Mesenchymal stem cell (in vitro differentiated cells and primary cell): ENCODE data around the gene NR2F6.
A peak's percentile ranks its signal among the peaks of the same experiment; 100 is the strongest.

ENCODE experiments used
- DNase-seq: peaks from one replicate; pipeline ENCODE4 v3.0.0-alpha.2; 2013
- H2AFZ ChIP-seq: one replicate; pipeline ENCODE4 v1.6.1; 2013; ENCODE audit warnings: low read depth, mild to moderate bottlenecking, control low read depth, inconsistent platforms, low read length, moderate library complexity
- H2AK5ac ChIP-seq: 2 replicates; pipeline ENCODE4 v1.6.1; 2013; ENCODE audit warnings: low read length, moderate library complexity, mild to moderate bottlenecking, inconsistent platforms; ENCODE audit not compliant: severe bottlenecking
- H2BK120ac ChIP-seq: one replicate; pipeline ENCODE4 v1.6.1; 2013; ENCODE audit warnings: low read depth, mild to moderate bottlenecking, inconsistent platforms, low read length, moderate library complexity
- H2BK12ac ChIP-seq, 2 experiments: one replicate each; pipeline ENCODE4 v1.6.1; 2013; ENCODE audit warnings: inconsistent platforms in 2 of 2, low read length in 2 of 2, mild to moderate bottlenecking in 2 of 2, moderate library complexity in 2 of 2, control low read depth in 1 of 2
- H2BK15ac ChIP-seq: one replicate; pipeline ENCODE4 v1.6.1; 2013; ENCODE audit warnings: mild to moderate bottlenecking, low read depth, inconsistent platforms; ENCODE audit not compliant: poor library complexity, severe bottlenecking
- H2BK5ac ChIP-seq: 2 replicates; pipeline ENCODE4 v1.6.1; 2013; ENCODE audit warnings: low read depth, mild to moderate bottlenecking, low read length, control low read depth, inconsistent platforms; ENCODE audit not compliant: poor library complexity, severe bottlenecking
- H3K14ac ChIP-seq, 2 experiments: one replicate each; pipeline ENCODE4 v1.6.1; 2013; ENCODE audit warnings: inconsistent platforms in 2 of 2, low read length in 2 of 2, control low read depth in 1 of 2, mild to moderate bottlenecking in 1 of 2, moderate library complexity in 1 of 2
- H3K18ac ChIP-seq, 2 experiments: one replicate each; pipeline ENCODE4 v1.6.1; 2013; ENCODE audit warnings: inconsistent platforms in 2 of 2, low read length in 2 of 2, control low read depth in 1 of 2, low read depth in 1 of 2, mild to moderate bottlenecking in 1 of 2
- H3K23ac ChIP-seq, 2 experiments: one replicate each; pipeline ENCODE4 v1.6.1; 2013; ENCODE audit warnings: inconsistent platforms in 2 of 2, low read length in 2 of 2, mild to moderate bottlenecking in 2 of 2, moderate library complexity in 2 of 2, control low read depth in 1 of 2
- H3K27ac ChIP-seq: 2 replicates; pipeline ENCODE4 v1.5.1; 2013; ENCODE audit warnings: mild to moderate bottlenecking, moderate library complexity, low read length, control low read depth, inconsistent platforms; ENCODE audit not compliant: poor library complexity, severe bottlenecking
- H3K27me3 ChIP-seq, 2 experiments: 2 replicates each; pipeline versions ENCODE4 v1.6.1 to v1.7.0; 2013; ENCODE audit warnings: low read length in 2 of 2, mild to moderate bottlenecking in 2 of 2, moderate library complexity in 2 of 2, control low read depth in 1 of 2, inconsistent platforms in 1 of 2; ENCODE audit not compliant: control insufficient read depth in 1 of 2, insufficient read depth in 1 of 2
- H3K36me3 ChIP-seq, 2 experiments: 2 replicates each; pipeline versions ENCODE4 v1.6.1 to v1.7.0; 2013; ENCODE audit warnings: low read length in 2 of 2, control low read depth in 1 of 2, inconsistent platforms in 1 of 2, low read depth in 1 of 2, mild to moderate bottlenecking in 1 of 2; ENCODE audit not compliant: insufficient read depth in 2 of 2, control insufficient read depth in 1 of 2
- H3K4ac ChIP-seq, 2 experiments: one replicate each; pipeline ENCODE4 v1.6.1; 2013; ENCODE audit warnings: inconsistent platforms in 2 of 2, low read length in 2 of 2, mild to moderate bottlenecking in 2 of 2, moderate library complexity in 2 of 2, control low read depth in 1 of 2, low read depth in 1 of 2
- H3K4me1 ChIP-seq: 2 replicates; pipeline ENCODE4 v1.6.1; 2013; ENCODE audit warnings: low read depth, low read length, control low read depth; ENCODE audit not compliant: control insufficient read depth, insufficient read depth
- H3K4me2 ChIP-seq: 2 replicates; pipeline ENCODE4 v1.6.1; 2013; ENCODE audit warnings: low read length, mild to moderate bottlenecking, inconsistent platforms; ENCODE audit not compliant: poor library complexity, severe bottlenecking
- H3K4me3 ChIP-seq, 2 experiments: 2 replicates each; pipeline versions ENCODE4 v1.5.1 to v1.7.0; 2013; ENCODE audit warnings: low read length in 2 of 2, mild to moderate bottlenecking in 2 of 2, control low read depth in 1 of 2, low read depth in 1 of 2; ENCODE audit not compliant: insufficient read depth in 1 of 2
- H3K79me1 ChIP-seq: replicated peaks from 2 replicates; pipeline ENCODE4 v1.6.1; 2013; ENCODE audit warnings: mild to moderate bottlenecking, control low read depth, low read length, inconsistent platforms; ENCODE audit not compliant: poor library complexity, severe bottlenecking
- H3K9ac ChIP-seq: 2 replicates; pipeline ENCODE4 v1.7.0; 2013; ENCODE audit warnings: mild to moderate bottlenecking, low read length, moderate library complexity
- H3K9me3 ChIP-seq: 2 replicates; pipeline ENCODE4 v1.7.0; 2013; ENCODE audit warnings: mild to moderate bottlenecking, low read length; ENCODE audit not compliant: control insufficient read depth
- H4K8ac ChIP-seq: one replicate; pipeline ENCODE4 v1.6.1; 2013; ENCODE audit warnings: inconsistent platforms, mild to moderate bottlenecking, low read length, moderate library complexity
- H4K91ac ChIP-seq: one replicate; pipeline ENCODE4 v1.6.1; 2013; ENCODE audit warnings: mild to moderate bottlenecking, low read length, inconsistent platforms
- WGBS: methylation state at CpG from one replicate; pipeline ENCODE4 v1.1.7; 2013; ENCODE audit warnings: mixed read lengths; 5-methylcytosine and 5-hydroxymethylcytosine counted together

Gene NR2F6

DNA sequence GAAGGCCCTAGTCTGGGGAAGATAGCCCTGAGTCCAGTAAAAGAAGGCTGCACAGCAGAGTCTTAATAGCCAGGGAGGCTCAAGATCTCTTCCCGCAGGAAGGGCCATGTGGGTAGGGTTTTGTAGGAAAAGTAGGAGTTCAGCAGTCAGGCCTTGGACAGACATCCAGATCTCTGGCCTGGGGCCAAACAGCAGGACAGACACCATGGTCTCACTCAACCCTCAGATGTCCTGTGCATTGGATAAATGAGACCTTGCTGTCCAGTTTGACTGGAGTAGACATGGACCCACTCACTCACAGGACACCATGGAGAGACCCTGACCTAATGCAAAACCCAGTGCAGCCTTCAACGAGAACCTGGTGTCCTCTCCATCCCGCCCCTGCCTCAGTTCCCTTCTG is 15.8 kb downstream of the NR2F6 start:
- Histone ChIP-seq H4K91ac (no peak overlapping the region), H3K9me3 (no peaks in the 10 kb centered on the region), H2BK12ac (no peak overlapping the region), H3K23ac (no peak overlapping the region), H2AK5ac (no peak overlapping the region), H3K4me3 (no peak overlapping the region), H3K79me1 (peaks cover 23% of the 10 kb centered on the region), H3K27ac (no peak overlapping the region), H3K4me2 (no peak overlapping the region), H3K36me3 (peaks cover 38 to 58% of the 10 kb centered on the region in 2 experiments), H3K14ac (no peak overlapping the region), H3K4me1 (peaks cover 20% of the 10 kb centered on the region), H3K18ac (no peak overlapping the region), H3K27me3 (no peaks in the 10 kb centered on the region), H4K8ac (no peak overlapping the region), H3K4ac (no peak overlapping the region), H2BK120ac (no peak overlapping the region), H2BK5ac (no peak overlapping the region), H3K9ac (no peak overlapping the region), H2AFZ (no peak overlapping the region), H2BK15ac (no peak overlapping the region)
- DNase-seq = no peak
- WGBS = 97% methylated on average over 3 of the region's 3 CpGs

DNA sequence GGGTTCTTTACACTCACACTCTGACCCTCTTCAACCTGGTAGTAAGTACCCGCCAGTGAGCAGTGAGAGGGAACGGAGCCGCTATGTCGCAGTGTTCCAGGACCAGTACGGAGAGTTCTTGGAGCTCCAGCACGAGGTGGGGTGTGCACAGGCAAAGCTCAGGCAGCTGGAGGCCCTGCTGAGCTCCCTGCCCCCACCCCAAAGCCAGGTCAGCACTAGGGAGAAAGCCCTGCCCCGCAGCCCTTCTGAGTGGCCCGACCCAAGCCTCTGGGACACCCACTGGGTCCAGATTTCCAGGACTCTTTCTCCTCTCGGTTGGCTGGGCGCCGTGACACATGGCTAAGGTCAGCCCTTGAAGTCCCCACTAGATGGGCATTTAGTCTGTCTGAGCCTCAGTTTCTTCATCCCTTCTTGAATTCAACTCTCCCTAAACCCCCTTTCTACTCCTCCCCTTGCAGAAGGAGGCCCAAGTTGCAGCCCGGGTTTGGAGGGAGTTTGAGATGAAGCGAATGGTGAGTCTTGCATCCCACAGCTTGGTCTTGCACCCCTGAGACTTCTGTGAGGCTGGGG is 17.8 kb downstream of the NR2F6 start:
- H3K36me3 ChIP-seq = peaks cover 34 to 52% of the 10 kb centered on the region in 2 experiments
- H3K27me3 ChIP-seq = no peaks in the 10 kb centered on the region
- peaks cover 21% of the 10 kb centered on the region for H3K79me1 ChIP-seq
- H3K4ac ChIP-seq = no peak overlapping the region
- peak overlapping the region in 1 of 2 experiments; percentile 50 for H2BK12ac ChIP-seq
- no peak overlapping the region for H3K9ac ChIP-seq
- H3K18ac ChIP-seq = no peak overlapping the region
- H2AFZ ChIP-seq = no peak overlapping the region
- WGBS = 77% methylated on average over 13 of the region's 13 CpGs
- H2BK15ac ChIP-seq = no peak overlapping the region
- peak overlapping the region; percentile 75 for H2AK5ac ChIP-seq
- no peak overlapping the region for H3K23ac ChIP-seq
- no peak for DNase-seq
- no peak overlapping the region for H3K14ac ChIP-seq
- H2BK120ac ChIP-seq = no peak overlapping the region
- no peak overlapping the region for H2BK5ac ChIP-seq
- no peak overlapping the region for H3K4me3 ChIP-seq
- peak overlapping the region; percentile 84 for H4K91ac ChIP-seq
- H4K8ac ChIP-seq = peak overlapping the region; percentile 62
- peak overlapping the region; percentile 40 for H3K4me2 ChIP-seq
- H3K4me1 ChIP-seq = peaks cover 14% of the 10 kb centered on the region
- H3K9me3 ChIP-seq = no peaks in the 10 kb centered on the region
- H3K27ac ChIP-seq = no peak overlapping the region

DNA sequence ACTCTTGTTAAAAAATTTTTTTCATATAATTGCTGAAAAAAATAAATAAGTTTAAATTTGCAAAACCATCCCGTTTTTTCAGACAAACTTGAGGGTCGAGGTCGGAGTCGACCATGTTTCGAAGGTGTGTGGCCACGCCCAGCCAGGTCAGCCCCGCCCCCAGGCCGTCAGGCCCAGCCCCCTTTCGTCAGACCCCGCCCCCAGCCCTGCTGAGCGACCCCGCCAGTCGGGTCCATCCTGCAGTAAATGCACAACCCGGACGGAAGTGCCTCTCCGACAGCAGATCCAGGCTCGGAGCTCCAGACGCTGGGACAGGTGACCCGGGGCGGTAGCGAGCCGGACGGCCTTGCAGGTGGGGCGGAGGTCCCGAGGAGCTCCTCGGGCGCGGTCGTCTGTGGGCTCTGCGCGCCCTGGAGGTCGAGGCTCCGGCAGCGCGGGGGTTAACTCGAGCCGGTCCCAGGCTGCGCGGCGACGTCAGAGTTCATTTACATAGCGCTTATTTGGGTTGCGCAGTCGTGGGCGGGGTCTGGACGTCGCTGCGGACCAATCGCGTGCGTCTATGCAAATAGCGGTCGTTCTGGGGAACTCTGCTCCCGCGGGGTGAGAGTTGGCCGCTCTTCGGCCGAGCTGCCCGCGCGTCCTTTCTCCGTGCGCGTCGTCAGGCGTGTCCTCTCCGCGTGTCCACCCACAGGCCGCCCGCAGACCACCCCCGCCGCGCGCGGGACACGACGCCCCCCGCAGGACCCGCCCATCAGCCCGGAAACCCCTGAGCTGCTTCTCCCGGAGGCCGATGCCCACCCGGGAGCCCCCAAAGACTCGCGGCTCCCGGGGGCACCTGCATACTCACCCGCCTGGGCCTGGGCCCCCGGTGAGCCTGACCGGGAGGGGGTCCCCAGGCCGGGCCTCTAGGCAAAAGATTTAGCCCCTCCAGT is 19.5 kb downstream of the NR2F6 start, which contains the start of gene OCEL1:
TSS of gene OCEL1 (plus strand) at position 225 of the 932 bp plus-strand sequence. CDS start at position 247, 22 bp downstream.
- Histone ChIP-seq H3K4ac (peak within 1 kb of the TSS; percentile 85 to 90), H2AK5ac (peak within 1 kb of the TSS; percentile 72), H3K9ac (peak within 1 kb of the TSS; percentile 86), H3K4me3 (peak within 1 kb of the TSS; percentile 85), H2BK120ac (peak within 1 kb of the TSS; percentile 84), H3K18ac (peak within 1 kb of the TSS; percentile 96 to 99), H3K27me3 (no peaks in the 10 kb centered on the region), H2AFZ (peak within 1 kb of the TSS; percentile 94), H2BK15ac (peak within 1 kb of the TSS; percentile 50), H3K36me3 (peaks cover 20 to 37% of the 10 kb centered on the region in 2 experiments), H3K9me3 (no peaks in the 10 kb centered on the region), H3K23ac (peak within 1 kb of the TSS; percentile 5 to 73), H2BK12ac (peak within 1 kb of the TSS in 1 of 2 experiments; percentile 31), H3K27ac (peak within 1 kb of the TSS; percentile 70), H4K91ac (peak within 1 kb of the TSS; percentile 71), H2BK5ac (peak within 1 kb of the TSS; percentile 67), H3K4me2 (peak within 1 kb of the TSS; percentile 96), H3K79me1 (peaks cover 18% of the 10 kb centered on the region), H4K8ac (peak within 1 kb of the TSS; percentile 68), H3K14ac (peak within 1 kb of the TSS in 1 of 2 experiments; percentile 71), H3K4me1 (peaks cover 14% of the 10 kb centered on the region)
- DNase-seq = peak; percentile 98
- under 1% methylated on average over 90 of the region's 90 CpGs for WGBS

DNA sequence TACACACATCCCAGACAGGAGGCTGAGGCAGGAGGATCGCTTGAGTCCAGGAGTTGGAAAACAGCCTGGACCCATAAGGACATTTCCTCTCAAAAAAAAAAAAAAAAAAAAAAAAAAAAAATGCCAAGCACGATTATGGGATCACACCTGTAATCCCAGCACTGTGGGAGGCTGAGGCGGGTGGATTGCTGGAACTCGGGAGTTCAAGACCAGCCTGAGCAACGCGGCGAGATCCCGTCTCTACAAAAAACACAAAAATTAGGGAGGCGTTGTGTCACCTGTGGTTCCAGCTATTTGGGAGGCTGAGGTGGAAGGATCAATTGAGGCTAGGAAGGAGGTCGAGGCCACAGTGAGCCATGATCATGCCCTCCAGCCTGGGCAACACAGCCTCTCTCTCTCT is 20.7 kb downstream of the NR2F6 start:
- no peak overlapping the region for H2BK120ac ChIP-seq

More for the DNA sequence above, 20.7 kb downstream of the NR2F6 start:
- Histone ChIP-seq H3K23ac (no peak overlapping the region), H3K9me3 (no peaks in the 10 kb centered on the region), H3K4me2 (no peak overlapping the region), H3K18ac (no peak overlapping the region), H3K27ac (no peak overlapping the region), H3K4ac (no peak overlapping the region), H4K91ac (no peak overlapping the region), H2BK5ac (no peak overlapping the region), H2AK5ac (no peak overlapping the region), H3K4me3 (no peak overlapping the region), H3K9ac (no peak overlapping the region), H4K8ac (no peak overlapping the region), H3K27me3 (no peaks in the 10 kb centered on the region), H3K36me3 (peaks cover 14 to 25% of the 10 kb centered on the region in 2 experiments), H2BK15ac (no peak overlapping the region), H3K4me1 (peaks cover 20% of the 10 kb centered on the region), H2BK12ac (no peak overlapping the region), H3K79me1 (peaks cover 12% of the 10 kb centered on the region), H2AFZ (no peak overlapping the region), H3K14ac (no peak overlapping the region)
- 93% methylated on average over 6 of the region's 10 CpGs for WGBS
- no peak for DNase-seq
